Measurements from ENCODE around the gene CBX1. TPM values are rescaled to one million over a fixed set of nuclear protein-coding genes. Genes with fewer than 3 reads are reported as not detected.
A peak's percentile ranks its signal among the peaks of the same experiment; 100 is the strongest.

The CBX1 gene
- total and polyA plus RNA-seq, 2 of the 13 experiments (the other 11 are each of a cell fraction or from before 2014, with no cell fraction given), result 17.8 to 108 TPM

DNA sequence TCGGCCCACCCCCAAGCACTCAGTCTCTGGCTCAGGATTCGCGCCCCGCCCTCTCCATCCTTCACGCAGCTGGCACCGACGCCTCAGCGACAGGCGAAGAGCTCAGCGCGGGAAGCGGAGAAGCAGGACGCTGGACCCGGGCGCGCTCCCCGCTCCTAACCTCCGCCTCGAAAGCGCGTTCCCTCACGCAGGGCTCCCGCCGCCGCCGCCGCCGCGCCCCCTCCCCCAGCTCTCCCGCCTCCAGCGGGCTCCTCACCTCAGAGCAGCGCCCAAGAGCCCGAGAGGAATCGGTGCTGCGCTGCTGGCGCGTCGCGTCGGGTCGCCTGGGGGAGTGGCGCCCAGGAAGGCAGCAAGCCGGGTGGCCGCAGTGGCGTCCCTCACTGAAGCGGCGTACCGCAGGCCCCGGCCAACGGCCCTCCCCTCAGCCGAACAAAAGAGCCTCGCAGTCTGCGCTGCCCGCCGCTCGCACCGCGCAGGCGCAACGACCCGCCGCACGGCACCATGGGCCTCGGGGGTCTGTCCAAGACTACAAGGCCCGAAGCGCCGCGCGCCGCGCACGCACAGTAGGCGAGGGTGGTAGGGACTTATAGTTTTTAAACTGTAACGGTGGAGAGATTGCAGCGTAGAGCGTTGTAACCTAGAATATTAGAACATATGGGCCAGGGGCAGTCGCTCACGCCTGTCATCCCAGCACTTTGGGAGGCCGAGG, at the start of gene CBX1 (continued):
- TF ChIP-seq, protein P1, sequence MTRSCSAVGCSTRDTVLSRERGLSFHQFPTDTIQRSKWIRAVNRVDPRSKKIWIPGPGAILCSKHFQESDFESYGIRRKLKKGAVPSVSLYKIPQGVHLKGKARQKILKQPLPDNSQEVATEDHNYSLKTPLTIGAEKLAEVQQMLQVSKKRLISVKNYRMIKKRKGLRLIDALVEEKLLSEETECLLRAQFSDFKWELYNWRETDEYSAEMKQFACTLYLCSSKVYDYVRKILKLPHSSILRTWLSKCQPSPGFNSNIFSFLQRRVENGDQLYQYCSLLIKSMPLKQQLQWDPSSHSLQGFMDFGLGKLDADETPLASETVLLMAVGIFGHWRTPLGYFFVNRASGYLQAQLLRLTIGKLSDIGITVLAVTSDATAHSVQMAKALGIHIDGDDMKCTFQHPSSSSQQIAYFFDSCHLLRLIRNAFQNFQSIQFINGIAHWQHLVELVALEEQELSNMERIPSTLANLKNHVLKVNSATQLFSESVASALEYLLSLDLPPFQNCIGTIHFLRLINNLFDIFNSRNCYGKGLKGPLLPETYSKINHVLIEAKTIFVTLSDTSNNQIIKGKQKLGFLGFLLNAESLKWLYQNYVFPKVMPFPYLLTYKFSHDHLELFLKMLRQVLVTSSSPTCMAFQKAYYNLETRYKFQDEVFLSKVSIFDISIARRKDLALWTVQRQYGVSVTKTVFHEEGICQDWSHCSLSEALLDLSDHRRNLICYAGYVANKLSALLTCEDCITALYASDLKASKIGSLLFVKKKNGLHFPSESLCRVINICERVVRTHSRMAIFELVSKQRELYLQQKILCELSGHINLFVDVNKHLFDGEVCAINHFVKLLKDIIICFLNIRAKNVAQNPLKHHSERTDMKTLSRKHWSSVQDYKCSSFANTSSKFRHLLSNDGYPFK (CRISPR knock-in tag; IDR thresholded peaks at IDR 0.05; ENCODE audit: borderline replicate concordance), result peak; percentile 81; the same call in 1 of the 2 replicates
- TF ChIP-seq GTF3A (CRISPR knock-in tag; conservative IDR thresholded peaks at IDR 0.05) (no peak), HNRNPK (IDR thresholded peaks at IDR 0.05; ENCODE audit: low read depth, low read length, poor library complexity, severe bottlenecking) (peak; percentile 86), YY1 (IDR thresholded peaks at IDR 0.05; ENCODE audit: insufficient read depth, insufficient replicate concordance, low read depth, low read length) (no peak), ZNF629 (CRISPR knock-in tag; conservative IDR thresholded peaks at IDR 0.05) (0 out of 2 replicates have a peak, but pooled peaks have one; percentile 37), REPIN1 (CRISPR knock-in tag; IDR thresholded peaks at IDR 0.05; ENCODE audit: borderline replicate concordance, low read depth) (peak; percentile 97), ZMAT3 (CRISPR knock-in tag; conservative IDR thresholded peaks at IDR 0.05) (peak; percentile 77), ZNF317 (CRISPR knock-in tag; IDR thresholded peaks at IDR 0.05) (peak; percentile 39; the same call in 1 of the 2 replicates), ZNF891 (CRISPR knock-in tag; IDR thresholded peaks at IDR 0.05) (peak; percentile 71; the same call in 1 of the 2 replicates), NFE2L1 (CRISPR knock-in tag; IDR thresholded peaks at IDR 0.05; ENCODE audit: borderline replicate concordance) (no peak), AKAP8 (CRISPR knock-in tag; IDR thresholded peaks at IDR 0.05) (peak; percentile 73; the same call in 1 of the 2 replicates), KLF12 (CRISPR knock-in tag; IDR thresholded peaks at IDR 0.05; ENCODE audit: borderline replicate concordance) (no peak; the same call in 1 of the 2 replicates), ZNF674 (CRISPR knock-in tag; IDR thresholded peaks at IDR 0.05; ENCODE audit: low read depth) (no peak; the same call in 1 of the 2 replicates), ZNF773 (CRISPR knock-in tag; IDR thresholded peaks at IDR 0.05; ENCODE audit: borderline replicate concordance) (no peak; the same call in 1 of the 2 replicates), ZMYM3 (CRISPR knock-in tag; IDR thresholded peaks at IDR 0.05) (peak; percentile 84; the same call in 1 of the 2 replicates), KMT2A (CRISPR knock-in tag; IDR thresholded peaks at IDR 0.05) (peak; percentile 77; the same call in 1 of the 2 replicates), RARG (CRISPR knock-in tag; IDR thresholded peaks at IDR 0.05; ENCODE audit: low read depth) (no peak)
- TF ChIP-seq, protein P2, sequence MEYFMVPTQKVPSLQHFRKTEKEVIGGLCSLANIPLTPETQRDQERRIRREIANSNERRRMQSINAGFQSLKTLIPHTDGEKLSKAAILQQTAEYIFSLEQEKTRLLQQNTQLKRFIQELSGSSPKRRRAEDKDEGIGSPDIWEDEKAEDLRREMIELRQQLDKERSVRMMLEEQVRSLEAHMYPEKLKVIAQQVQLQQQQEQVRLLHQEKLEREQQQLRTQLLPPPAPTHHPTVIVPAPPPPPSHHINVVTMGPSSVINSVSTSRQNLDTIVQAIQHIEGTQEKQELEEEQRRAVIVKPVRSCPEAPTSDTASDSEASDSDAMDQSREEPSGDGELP (IDR thresholded peaks at IDR 0.05; ENCODE audit: borderline replicate concordance, low read depth), result no peak; the same call in 1 of the 2 replicates
- TF ChIP-seq, protein P3, sequence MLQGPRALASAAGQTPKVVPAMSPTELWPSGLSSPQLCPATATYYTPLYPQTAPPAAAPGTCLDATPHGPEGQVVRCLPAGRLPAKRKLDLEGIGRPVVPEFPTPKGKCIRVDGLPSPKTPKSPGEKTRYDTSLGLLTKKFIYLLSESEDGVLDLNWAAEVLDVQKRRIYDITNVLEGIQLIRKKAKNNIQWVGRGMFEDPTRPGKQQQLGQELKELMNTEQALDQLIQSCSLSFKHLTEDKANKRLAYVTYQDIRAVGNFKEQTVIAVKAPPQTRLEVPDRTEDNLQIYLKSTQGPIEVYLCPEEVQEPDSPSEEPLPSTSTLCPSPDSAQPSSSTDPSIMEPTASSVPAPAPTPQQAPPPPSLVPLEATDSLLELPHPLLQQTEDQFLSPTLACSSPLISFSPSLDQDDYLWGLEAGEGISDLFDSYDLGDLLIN (CRISPR knock-in tag; IDR thresholded peaks at IDR 0.05; ENCODE audit: borderline replicate concordance), result peak; percentile 85; the same call in 1 of the 2 replicates
- TF ChIP-seq, protein P4, sequence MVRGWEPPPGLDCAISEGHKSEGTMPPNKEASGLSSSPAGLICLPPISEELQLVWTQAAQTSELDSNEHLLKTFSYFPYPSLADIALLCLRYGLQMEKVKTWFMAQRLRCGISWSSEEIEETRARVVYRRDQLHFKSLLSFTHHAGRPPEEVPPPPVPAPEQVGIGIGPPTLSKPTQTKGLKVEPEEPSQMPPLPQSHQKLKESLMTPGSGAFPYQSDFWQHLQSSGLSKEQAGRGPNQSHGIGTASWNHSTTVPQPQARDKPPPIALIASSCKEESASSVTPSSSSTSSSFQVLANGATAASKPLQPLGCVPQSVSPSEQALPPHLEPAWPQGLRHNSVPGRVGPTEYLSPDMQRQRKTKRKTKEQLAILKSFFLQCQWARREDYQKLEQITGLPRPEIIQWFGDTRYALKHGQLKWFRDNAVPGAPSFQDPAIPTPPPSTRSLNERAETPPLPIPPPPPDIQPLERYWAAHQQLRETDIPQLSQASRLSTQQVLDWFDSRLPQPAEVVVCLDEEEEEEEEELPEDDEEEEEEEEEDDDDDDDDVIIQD (CRISPR knock-in tag; IDR thresholded peaks at IDR 0.05; ENCODE audit: low read depth), result 0 out of 2 replicates have a peak, but pooled peaks have one; percentile 56
- TF ChIP-seq, protein P5, sequence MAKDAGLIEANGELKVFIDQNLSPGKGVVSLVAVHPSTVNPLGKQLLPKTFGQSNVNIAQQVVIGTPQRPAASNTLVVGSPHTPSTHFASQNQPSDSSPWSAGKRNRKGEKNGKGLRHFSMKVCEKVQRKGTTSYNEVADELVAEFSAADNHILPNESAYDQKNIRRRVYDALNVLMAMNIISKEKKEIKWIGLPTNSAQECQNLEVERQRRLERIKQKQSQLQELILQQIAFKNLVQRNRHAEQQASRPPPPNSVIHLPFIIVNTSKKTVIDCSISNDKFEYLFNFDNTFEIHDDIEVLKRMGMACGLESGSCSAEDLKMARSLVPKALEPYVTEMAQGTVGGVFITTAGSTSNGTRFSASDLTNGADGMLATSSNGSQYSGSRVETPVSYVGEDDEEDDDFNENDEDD (CRISPR knock-in tag; IDR thresholded peaks at IDR 0.05; ENCODE audit: borderline replicate concordance), result peak; percentile 82; the same call in 1 of the 2 replicates
